Brain pericyte (primary cell): Measurements from ENCODE around the gene HSPB2.
"Not testable (repeated sequence)": the region's sequence is repeated elsewhere in the genome, so short reads cannot be mapped to it uniquely, and the experiment has no call there.

ENCODE experiments used
- DNase-seq: peaks from one replicate; pipeline ENCODE4 v3.0.0-alpha.2; 2012; ENCODE audit warnings: low read depth, low spot score

The HSPB2 gene

GRCh38 chr11:111912535-111912934, at the start of gene HSPB2:
TSS of gene HSPB2 (plus strand) at chr11:111912734. CDS start at chr11:111912830, 96 bp downstream.
- DNase-seq = no peak

- DNase-seq = no peak
Measured at GRCh38 chr11:111870113-111870512, 42.4 kb upstream of the HSPB2 start.

- no peak for DNase-seq
Measured at GRCh38 chr11:111870522-111870885, 42.0 kb upstream of the HSPB2 start.

GRCh38 chr11:111870886-111871692, 41.4 kb upstream of the HSPB2 start, which contains the start of gene ALG9:
TSS of gene ALG9 (minus strand) at chr11:111871581. CDS start at chr11:111871482, 99 bp downstream.
- DNase-seq = peak; percentile 43

- no peak for DNase-seq
Measured at GRCh38 chr11:111871693-111872161, 40.8 kb upstream of the HSPB2 start.

- DNase-seq = no peak
Measured at GRCh38 chr11:111878385-111878848, 34.1 kb upstream of the HSPB2 start.

GRCh38 chr11:111878849-111879636, 33.5 kb upstream of the HSPB2 start, which contains the start of the genes CFAP68 and FDXACB1:
TSS of gene CFAP68 (plus strand) at chr11:111879541. CDS start at chr11:111879561, 20 bp downstream.
TSS of gene FDXACB1 (minus strand) at chr11:111879165. CDS start at chr11:111879132, 33 bp downstream.
- peak; percentile 93 for DNase-seq

- no peak for DNase-seq
Measured at GRCh38 chr11:111879637-111879960, 32.9 kb upstream of the HSPB2 start.

- no peak for DNase-seq
Measured at GRCh38 chr11:111882202-111882601, 30.3 kb upstream of the HSPB2 start.

- DNase-seq = not testable (repeated sequence)
Measured at GRCh38 chr11:111885053-111885452, 27.5 kb upstream of the HSPB2 start.

GRCh38 chr11:111886032-111886431, 26.5 kb upstream of the HSPB2 start:
- no peak for DNase-seq

GRCh38 chr11:111886844-111887243, 25.7 kb upstream of the HSPB2 start:
- DNase-seq = no peak

GRCh38 chr11:111905411-111905810, 7.1 kb upstream of the HSPB2 start:
- DNase-seq = no peak

GRCh38 chr11:111906680-111907079, 5.9 kb upstream of the HSPB2 start:
- DNase-seq = no peak

- no peak for DNase-seq
Measured at GRCh38 chr11:111908639-111909305, 3.8 kb upstream of the HSPB2 start.

GRCh38 chr11:111909378-111909777, 3.2 kb upstream of the HSPB2 start:
- no peak for DNase-seq

GRCh38 chr11:111910676-111911562, 1.6 kb upstream of the HSPB2 start:
- DNase-seq = no peak

- no peak for DNase-seq
Measured at GRCh38 chr11:111911563-111912401, 752 bp upstream of the HSPB2 start, which contains the start of gene CRYAB. TSS of gene CRYAB (minus strand) at chr11:111911770. CDS start at chr11:111911724, 46 bp downstream.

- DNase-seq = no peak
Measured at GRCh38 chr11:111913031-111913861, 712 bp downstream of the HSPB2 start.
